DOHH2 (cell line): ENCODE results near the gene ABAT.

Experiments used
- CTCF ChIP-seq: fragments of 200-600 bp; sonication (generic); IDR thresholded peaks from one replicate; pipeline ENCODE4 v1.5.1; 2014; ENCODE audit warnings: antibody characterized with exemption, mild to moderate bottlenecking, low read depth, low read length; ENCODE audit not compliant: poor library complexity, severe bottlenecking
- EZH2phosphoT487 ChIP-seq: fragments of 200-600 bp; sonication (generic); IDR thresholded peaks from 2 replicates; pipeline ENCODE4 v1.6.1; 2017; ENCODE audit warnings: borderline replicate concordance, mild to moderate bottlenecking, antibody characterized with exemption, low read length, moderate library complexity, mixed read lengths

DNA sequence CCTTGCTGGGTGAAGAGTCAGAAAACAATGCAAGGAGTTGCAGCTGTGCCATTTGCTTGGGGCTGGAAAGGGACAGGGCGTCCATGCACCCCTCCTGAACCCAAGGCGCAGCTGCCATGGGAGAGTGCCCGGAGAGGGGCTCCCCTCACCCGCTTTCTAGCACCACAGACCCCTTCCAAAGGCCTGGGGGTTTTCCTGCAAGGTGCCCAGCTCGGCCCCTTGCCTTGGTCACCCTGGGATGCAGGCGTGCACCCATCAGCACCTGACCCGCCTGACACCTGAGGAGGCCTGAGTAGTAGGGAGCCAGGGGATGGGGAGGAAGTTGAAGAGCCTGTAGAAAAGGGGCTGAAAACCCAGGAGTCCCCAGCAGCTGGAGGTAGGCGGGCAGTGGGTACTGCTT lies 92.8 kb downstream of the ABAT start:
- TF ChIP-seq CTCF (no peak), EZH2phosphoT487 (no peak)
